ENCODE measurements around the gene ASS1.

- no peak for TF ChIP-seq EZH2 (IDR thresholded peaks at IDR 0.05)
- TF ChIP-seq POLR2AphosphoS5 (IDR thresholded peaks at IDR 0.05; ENCODE audit: borderline replicate concordance, low read depth, low read length) = no peak
- TF ChIP-seq FOXP2 (optimal IDR thresholded peaks at IDR 0.05; ENCODE audit: control extremely low read depth, extremely low read length, insufficient read depth) = no peak
These were observed 11.4 kb upstream of the ASS1 start for GRCh38 chr9:130433168-130433946.
